Fibroblast of villous mesenchyme (primary cell): ENCODE measurements around the gene COX14. TPM values are rescaled to one million over a fixed set of nuclear protein-coding genes. Genes with fewer than 3 reads are reported as not detected.

Experiments
- DNase-seq: peaks from one replicate; pipeline ENCODE4 v3.0.0-alpha.2; 2010; ENCODE audit warnings: low read depth
- H3K4me3 ChIP-seq: 2 replicates; pipeline ENCODE4 v1.5.1; 2011; ENCODE audit warnings: low read depth, mild to moderate bottlenecking, low read length
- CTCF ChIP-seq: IDR thresholded peaks from 2 replicates; pipeline ENCODE4 v1.5.1; 2012; ENCODE audit warnings: low read depth, mild to moderate bottlenecking, low read length; ENCODE audit not compliant: insufficient read depth
- total RNA-seq: library from RNA; depleted of rRNA; stranded (reverse); fragments of >200 nt; gene quantifications from 2 replicates; pipeline ENCODE4 v1.2.3, GENCODE V29; 2012

The COX14 gene
- total RNA-seq, 1 donor, result 36.7 TPM

- no peak overlapping the region for H3K4me3 ChIP-seq
- no peak for DNase-seq
- no peak for TF ChIP-seq CTCF
These were observed 22.3 kb upstream of the COX14 start for GRCh38 chr12:50089730-50090129.

GRCh38 chr12:50090391-50090790 is 21.6 kb upstream of the COX14 start:
- no peak for DNase-seq
- no peak overlapping the region for H3K4me3 ChIP-seq
- no peak for TF ChIP-seq CTCF

- no peak for TF ChIP-seq CTCF
- H3K4me3 ChIP-seq, result no peak overlapping the region
These were observed 14.1 kb upstream of the COX14 start for GRCh38 chr12:50097952-50098351.

GRCh38 chr12:50099302-50100008 is 12.6 kb upstream of the COX14 start:
- DNase-seq, result no peak
- TF ChIP-seq CTCF, result no peak
- H3K4me3 ChIP-seq, result no peak overlapping the region

More at GRCh38 chr12:50097952-50098351, 14.1 kb upstream of the COX14 start:
- no peak for DNase-seq

- TF ChIP-seq CTCF, result no peak
- H3K4me3 ChIP-seq, result no peak overlapping the region
- DNase-seq, result no peak
These were observed 11.5 kb upstream of the COX14 start for GRCh38 chr12:50100561-50100960.

- peak; percentile 46 for DNase-seq
- TF ChIP-seq CTCF, result peak; percentile 58
These were observed 10.4 kb upstream of the COX14 start for GRCh38 chr12:50101663-50102062.

GRCh38 chr12:50102131-50102531 is 9.9 kb upstream of the COX14 start:
- H3K4me3 ChIP-seq, result no peak overlapping the region
- no peak for TF ChIP-seq CTCF
- no peak for DNase-seq

More at GRCh38 chr12:50101663-50102062, 10.4 kb upstream of the COX14 start:
- no peak overlapping the region for H3K4me3 ChIP-seq
